Skeletal muscle cell (primary cell): ENCODE results near the gene CD163L1.

Experiments used
- DNase-seq: peaks from one replicate; pipeline ENCODE4 v3.0.0-alpha.2; 2010; ENCODE audit warnings: low read depth
- H3K4me3 ChIP-seq: 2 replicates; pipeline ENCODE4 v1.5.1; 2011; ENCODE audit warnings: low read depth, mild to moderate bottlenecking, control low read depth, low read length, moderate library complexity

The CD163L1 gene

DNA sequence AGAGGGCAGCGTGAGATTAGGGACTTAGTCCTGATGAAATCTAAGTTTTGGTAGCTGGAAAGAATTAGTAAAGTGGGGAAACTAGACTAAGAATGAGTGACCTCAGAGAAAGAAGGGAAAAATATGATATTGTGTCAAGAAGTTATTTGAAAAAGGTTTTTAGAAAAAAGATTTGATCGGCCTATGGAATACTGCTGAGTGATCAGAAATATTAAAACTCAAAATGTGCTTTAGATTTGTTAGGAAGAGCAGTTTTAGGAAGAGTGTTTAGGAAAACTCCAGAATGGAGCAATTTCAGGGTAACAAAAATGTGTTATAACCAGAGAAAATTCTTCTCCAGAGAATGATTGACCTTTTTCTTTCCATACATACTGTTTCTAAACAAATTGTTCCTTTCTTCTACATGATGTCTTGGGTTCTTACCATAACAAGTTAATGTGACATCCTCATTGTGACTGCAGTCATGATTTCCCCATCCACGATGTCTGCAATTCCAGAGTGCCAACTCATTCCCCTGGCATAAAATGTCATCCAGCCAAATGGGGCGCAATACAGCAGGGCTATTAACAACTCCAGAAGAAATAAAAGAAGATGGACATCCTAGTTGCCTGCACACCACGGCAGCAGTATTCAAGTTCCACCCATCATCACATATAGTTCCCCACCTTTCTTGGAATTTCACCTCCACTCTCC is 11.8 kb downstream of the CD163L1 start:
- H3K4me3 ChIP-seq = no peak overlapping the region
- DNase-seq = peak; percentile 2

DNA sequence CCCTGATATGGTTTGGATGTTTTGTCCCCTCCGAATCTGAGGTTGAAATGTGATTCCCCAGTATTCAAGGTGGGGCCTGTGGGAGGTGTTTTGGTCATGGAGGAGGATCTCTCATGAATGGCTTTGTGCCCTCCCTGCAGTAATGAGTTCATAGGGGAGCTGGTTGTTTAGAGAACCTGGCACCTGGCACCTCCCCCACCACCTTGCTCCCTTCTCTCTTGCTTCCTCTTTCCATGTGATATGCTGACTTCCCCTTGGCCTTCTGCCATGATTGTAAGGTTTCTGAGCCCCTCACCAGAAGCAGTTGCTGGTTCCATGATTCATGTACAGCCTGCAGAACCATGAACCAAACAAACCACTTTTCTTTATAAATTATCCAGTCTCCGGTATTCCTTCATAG is 32.6 kb downstream of the CD163L1 start:
- no peak for DNase-seq
- no peak overlapping the region for H3K4me3 ChIP-seq

GRCh38 chr12:7404275-7404674 is 39.7 kb downstream of the CD163L1 start:
- no peak overlapping the region for H3K4me3 ChIP-seq
- DNase-seq = no peak

DNA sequence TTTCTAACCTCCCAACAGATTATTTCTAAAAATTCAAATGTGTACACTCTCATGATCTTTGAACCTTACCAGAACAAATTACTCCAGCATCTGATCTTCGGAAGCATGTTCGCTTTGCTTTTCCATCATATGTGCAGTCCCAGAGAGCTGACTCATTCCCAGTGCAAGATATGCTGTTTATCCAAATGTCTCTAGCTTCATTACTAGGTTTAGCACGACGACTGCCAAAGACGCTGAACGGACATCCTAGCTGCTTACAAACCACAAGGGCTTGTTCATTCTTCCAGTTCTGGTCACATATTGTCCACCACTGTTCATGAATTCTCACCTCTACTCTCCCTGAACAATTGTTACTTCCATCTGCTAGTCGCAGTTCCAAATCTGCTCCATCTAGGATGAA is 40.5 kb downstream of the CD163L1 start:
- no peak for DNase-seq
- no peak overlapping the region for H3K4me3 ChIP-seq

GRCh38 chr12:7399089-7399488 is 44.9 kb downstream of the CD163L1 start:
- no peak overlapping the region for H3K4me3 ChIP-seq
- no peak for DNase-seq

DNA sequence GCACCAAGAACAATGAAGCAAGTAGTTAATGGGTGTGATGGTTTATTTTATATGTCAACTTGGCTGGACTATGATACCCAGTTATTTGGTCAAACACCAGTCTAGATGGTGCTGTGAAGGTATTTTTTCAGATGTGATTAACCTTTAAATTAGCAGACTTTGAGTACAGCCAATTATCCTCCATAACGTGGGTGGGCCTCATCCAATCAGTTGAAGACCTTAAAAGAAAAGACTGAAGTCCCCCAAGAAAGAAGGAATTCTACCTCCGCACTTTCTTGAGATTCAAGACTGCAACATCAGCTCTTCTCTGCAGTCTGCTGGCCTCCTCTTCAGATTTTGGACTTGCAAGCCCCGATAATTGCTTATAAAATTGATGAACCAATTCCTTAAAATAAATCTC is 47.5 kb downstream of the CD163L1 start:
- no peak for DNase-seq
- no peak overlapping the region for H3K4me3 ChIP-seq

DNA sequence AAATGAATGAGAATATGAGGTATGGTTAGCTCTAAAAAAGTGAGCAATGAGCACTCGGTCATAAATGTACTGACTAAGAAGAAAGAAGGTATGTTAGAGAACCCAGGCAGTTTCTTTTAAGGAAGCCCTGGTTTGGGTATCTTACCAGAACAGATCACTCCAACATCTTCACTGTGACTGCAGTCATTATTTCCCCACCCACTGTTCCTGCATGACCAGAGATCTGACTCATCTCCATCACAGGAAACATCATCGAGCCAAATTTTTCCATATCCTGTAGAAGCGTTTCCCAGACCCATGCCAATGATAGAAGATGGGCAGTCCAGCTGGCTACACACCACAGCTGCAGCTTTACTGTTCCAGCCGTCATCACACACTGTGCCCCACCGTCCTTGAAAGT is 48.0 kb downstream of the CD163L1 start:
- no peak overlapping the region for H3K4me3 ChIP-seq

DNA sequence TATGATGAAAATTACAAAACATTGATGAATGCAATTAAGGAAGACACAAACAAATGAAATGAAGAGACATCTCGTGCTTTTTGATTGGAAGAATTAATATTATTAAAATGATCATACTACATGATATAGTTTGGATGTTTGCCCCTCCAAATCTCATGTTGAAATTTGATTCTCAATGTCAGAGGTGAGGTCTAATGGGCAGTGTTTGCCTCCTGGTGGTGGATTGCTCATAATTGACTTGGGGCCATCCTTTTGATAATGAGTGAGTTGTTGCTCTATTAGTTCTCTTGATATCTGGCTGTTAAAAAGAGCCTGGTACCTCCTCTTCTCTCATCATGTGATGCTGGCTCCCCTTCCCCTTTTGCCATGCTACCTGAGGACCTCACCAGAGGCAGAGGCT is 56.7 kb downstream of the CD163L1 start:
- no peak for DNase-seq
- H3K4me3 ChIP-seq = no peak overlapping the region

More for the DNA sequence above, 48.0 kb downstream of the CD163L1 start:
- DNase-seq = no peak

DNA sequence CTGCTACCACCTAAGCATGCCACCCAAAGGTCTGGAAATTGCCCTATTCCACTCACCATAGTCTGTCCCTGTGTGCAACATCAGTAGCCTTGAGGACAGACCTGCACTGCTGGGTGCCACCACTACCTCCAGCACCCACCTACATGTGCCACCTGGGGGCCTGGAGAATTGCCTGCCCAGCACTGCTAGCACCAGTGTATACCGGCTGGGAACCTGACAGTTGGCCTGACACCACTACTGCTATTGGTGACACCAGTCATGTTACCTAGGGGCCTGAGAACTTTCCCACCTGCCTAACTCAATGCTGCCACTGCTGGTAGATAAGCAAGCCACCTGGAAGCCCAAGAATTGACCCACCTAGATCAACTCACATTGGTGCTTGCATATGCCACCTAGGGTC is 60.8 kb downstream of the CD163L1 start:
- H3K4me3 ChIP-seq = no peak overlapping the region
- no peak for DNase-seq

GRCh38 chr12:7376196-7376595 is 67.8 kb downstream of the CD163L1 start:
- peak; percentile 24 for DNase-seq
- no peak overlapping the region for H3K4me3 ChIP-seq

DNA sequence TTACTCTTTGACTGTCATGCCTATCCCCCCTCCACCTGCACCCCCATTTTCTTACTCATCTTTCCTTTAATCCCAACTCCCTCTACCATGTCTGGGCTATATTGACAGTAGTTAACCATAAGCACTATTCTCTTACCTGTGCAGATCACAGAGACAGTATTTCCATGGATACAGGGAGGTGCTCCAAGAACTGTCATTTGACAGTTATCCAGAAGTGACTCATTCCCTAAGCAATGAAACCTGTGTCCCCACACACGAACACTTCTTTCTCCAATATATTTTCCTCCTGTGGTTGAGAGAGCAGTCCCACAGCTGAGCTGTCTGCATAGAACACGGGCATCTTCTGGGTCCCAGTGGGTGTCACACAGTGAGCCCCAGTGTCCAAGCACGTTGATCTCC is 68.8 kb downstream of the CD163L1 start:
- no peak for DNase-seq
- H3K4me3 ChIP-seq = no peak overlapping the region

- DNase-seq = no peak
Observed at GRCh38 chr12:7374423-7375144, 69.4 kb downstream of the CD163L1 start.

DNA sequence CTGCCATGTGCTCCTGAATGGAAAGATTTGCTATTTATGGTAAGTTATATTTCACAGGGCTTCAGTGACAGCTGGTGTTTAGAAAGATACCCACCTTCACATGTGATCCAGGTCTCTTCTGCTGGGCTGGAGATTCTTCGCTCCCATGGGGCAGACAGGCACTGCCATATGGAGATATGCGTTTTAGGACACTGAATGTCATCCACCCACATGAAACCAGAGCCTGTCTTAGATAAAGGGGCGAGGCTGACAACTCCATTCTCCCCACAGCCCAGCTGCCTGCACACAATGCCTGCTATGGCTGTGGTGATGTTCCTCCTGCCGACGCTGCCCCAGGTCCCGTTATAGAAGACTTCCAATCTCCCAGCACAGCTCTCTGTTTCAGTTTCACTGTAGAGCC is 70.7 kb downstream of the CD163L1 start:
- H3K4me3 ChIP-seq = no peak overlapping the region
- DNase-seq = no peak

More at GRCh38 chr12:7374423-7375144, 69.4 kb downstream of the CD163L1 start:
- no peak overlapping the region for H3K4me3 ChIP-seq

- H3K4me3 ChIP-seq = no peak overlapping the region
- DNase-seq = no peak
Observed at GRCh38 chr12:7369274-7369729, 74.7 kb downstream of the CD163L1 start.

- no peak for DNase-seq
- H3K4me3 ChIP-seq = no peak overlapping the region
Observed at GRCh38 chr12:7362734-7363133, 81.2 kb downstream of the CD163L1 start.

GRCh38 chr12:7361265-7361664 is 82.7 kb downstream of the CD163L1 start:
- DNase-seq = no peak
- no peak overlapping the region for H3K4me3 ChIP-seq

DNA sequence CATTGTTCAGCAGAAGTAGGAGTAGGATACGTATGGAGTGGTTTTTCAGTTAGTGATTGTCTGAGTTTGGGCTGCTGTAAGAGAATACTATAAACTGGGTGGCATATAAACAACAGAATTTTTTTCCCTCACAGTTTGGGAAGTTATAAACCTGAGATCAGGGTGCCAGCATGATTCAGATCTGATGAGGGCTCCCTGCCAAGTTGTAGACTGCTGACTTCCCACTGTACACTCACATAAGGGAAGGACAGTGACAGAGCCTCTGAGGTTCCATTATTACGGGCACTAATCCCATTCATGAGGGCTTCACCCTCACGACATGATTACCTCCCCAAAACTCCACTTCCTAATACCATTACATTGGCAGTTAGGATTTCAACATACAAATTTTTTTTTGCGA is 89.4 kb downstream of the CD163L1 start:
- no peak overlapping the region for H3K4me3 ChIP-seq
- DNase-seq = no peak

GRCh38 chr12:7352661-7353060 is 91.3 kb downstream of the CD163L1 start:
- no peak for DNase-seq
- no peak overlapping the region for H3K4me3 ChIP-seq

DNA sequence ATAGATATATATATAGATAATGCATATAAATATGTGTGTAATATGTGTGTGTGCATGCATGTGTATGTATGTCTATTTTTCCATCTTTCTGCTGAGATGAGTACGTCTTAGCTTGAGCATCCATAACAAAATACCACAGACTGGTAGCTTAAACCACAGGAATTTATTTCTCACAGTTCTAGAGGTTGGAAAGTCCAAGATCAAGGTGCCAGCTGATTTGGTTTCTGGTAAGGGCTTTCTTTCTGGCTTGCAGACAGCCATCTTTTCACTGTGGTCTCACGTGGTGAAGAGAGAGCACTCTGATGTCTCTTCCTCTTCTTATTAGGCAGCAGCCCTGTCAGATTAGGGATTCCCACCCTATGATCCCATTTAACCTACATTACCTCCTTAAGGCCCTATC is 92.8 kb downstream of the CD163L1 start:
- no peak for DNase-seq
- no peak overlapping the region for H3K4me3 ChIP-seq

DNA sequence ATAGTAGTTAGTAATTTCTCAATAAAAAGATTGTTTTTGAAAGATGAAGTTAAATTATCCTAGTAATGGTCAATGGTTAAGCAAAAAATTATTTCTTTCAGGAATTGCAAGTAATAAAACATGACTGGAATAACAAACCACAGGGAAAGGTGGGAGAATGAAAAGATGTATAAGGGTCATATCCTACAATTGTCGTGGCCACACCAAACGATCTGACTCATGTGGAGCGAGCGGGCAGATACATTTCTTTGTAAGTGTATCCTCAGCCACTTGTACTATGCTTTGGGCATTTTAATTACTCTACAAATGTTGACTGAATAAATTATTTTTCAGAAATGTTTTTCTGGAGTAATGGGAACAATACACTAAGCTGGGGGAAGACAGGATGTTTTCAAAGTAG is 94.5 kb downstream of the CD163L1 start:
- no peak for DNase-seq
- no peak overlapping the region for H3K4me3 ChIP-seq

- DNase-seq = no peak
- no peak overlapping the region for H3K4me3 ChIP-seq
Observed at GRCh38 chr12:7346551-7347225, 97.3 kb downstream of the CD163L1 start.
